ENCODE results near the gene CPN2. TPM values are rescaled to one million over a fixed set of nuclear protein-coding genes. Genes with fewer than 3 reads are reported as not detected.

The CPN2 gene
- polyA plus RNA-seq, 1 donor from 2014 or later = not detected

GRCh38 chr3:194364652-194365434 lies 13.7 kb upstream of the CPN2 start:
- Histone ChIP-seq H4K20me1 (ENCODE audit: insufficient read depth) (no peaks in the 10 kb centered on the region), H3K79me2 (replicated peaks; ENCODE audit: insufficient read depth, low read length) (no peaks in the 10 kb centered on the region), H3K4me3 (ENCODE audit: low read length) (no peak overlapping the region), H3K36me3 (ENCODE audit: insufficient read depth, low read length) (no peaks in the 10 kb centered on the region), H3K9ac (ENCODE audit: low read length) (no peak overlapping the region), H2AFZ (ENCODE audit: low read depth, low read length) (no peak overlapping the region), H3K27ac (ENCODE audit: low read length) (no peak overlapping the region), H3F3A (ENCODE audit: insufficient read depth, low read length, poor library complexity, severe bottlenecking) (no peaks in the 10 kb centered on the region), H3K9me2 (ENCODE audit: insufficient read depth, low read length) (no peaks in the 10 kb centered on the region), H3K27me3 (ENCODE audit: insufficient read depth, low read depth, low read length) (no peaks in the 10 kb centered on the region), H3K4me2 (ENCODE audit: low read length) (no peak overlapping the region), H3K9me3 (ENCODE audit: low read length) (no peaks in the 10 kb centered on the region)
- TF ChIP-seq POLR2AphosphoS5 (IDR thresholded peaks at IDR 0.05) (no peak), MXI1 (conservative IDR thresholded peaks at IDR 0.05; ENCODE audit: poor library complexity, severe bottlenecking) (no peak), RAD21 (conservative IDR thresholded peaks at IDR 0.05) (no peak), TAF1 (IDR thresholded peaks at IDR 0.05; ENCODE audit: low read depth) (no peak), EZH2 (IDR thresholded peaks at IDR 0.05; ENCODE audit: borderline replicate concordance, insufficient read depth, low read length, poor library complexity, severe bottlenecking) (no peak), EP300 (conservative IDR thresholded peaks at IDR 0.05; ENCODE audit: poor library complexity, severe bottlenecking) (no peak), REST (IDR thresholded peaks at IDR 0.05; ENCODE audit: borderline replicate concordance) (no peak), SMC3 (conservative IDR thresholded peaks at IDR 0.05; ENCODE audit: poor library complexity) (no peak)
- TF ChIP-seq, protein P1, sequence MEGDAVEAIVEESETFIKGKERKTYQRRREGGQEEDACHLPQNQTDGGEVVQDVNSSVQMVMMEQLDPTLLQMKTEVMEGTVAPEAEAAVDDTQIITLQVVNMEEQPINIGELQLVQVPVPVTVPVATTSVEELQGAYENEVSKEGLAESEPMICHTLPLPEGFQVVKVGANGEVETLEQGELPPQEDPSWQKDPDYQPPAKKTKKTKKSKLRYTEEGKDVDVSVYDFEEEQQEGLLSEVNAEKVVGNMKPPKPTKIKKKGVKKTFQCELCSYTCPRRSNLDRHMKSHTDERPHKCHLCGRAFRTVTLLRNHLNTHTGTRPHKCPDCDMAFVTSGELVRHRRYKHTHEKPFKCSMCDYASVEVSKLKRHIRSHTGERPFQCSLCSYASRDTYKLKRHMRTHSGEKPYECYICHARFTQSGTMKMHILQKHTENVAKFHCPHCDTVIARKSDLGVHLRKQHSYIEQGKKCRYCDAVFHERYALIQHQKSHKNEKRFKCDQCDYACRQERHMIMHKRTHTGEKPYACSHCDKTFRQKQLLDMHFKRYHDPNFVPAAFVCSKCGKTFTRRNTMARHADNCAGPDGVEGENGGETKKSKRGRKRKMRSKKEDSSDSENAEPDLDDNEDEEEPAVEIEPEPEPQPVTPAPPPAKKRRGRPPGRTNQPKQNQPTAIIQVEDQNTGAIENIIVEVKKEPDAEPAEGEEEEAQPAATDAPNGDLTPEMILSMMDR (IDR thresholded peaks at IDR 0.05; ENCODE audit: poor library complexity, severe bottlenecking) = no peak

- H3K27me3 ChIP-seq (ENCODE audit: insufficient read depth, low read depth, low read length) = no peaks in the 10 kb centered on the region
- no peak overlapping the region for H3K9ac ChIP-seq (ENCODE audit: low read length)
- no peak overlapping the region for H3K4me3 ChIP-seq (ENCODE audit: low read length)
- no peaks in the 10 kb centered on the region for H3K36me3 ChIP-seq (ENCODE audit: insufficient read depth, low read length)
- H3K4me2 ChIP-seq (ENCODE audit: low read length) = no peak overlapping the region
- no peaks in the 10 kb centered on the region for H3F3A ChIP-seq (ENCODE audit: insufficient read depth, low read length, poor library complexity, severe bottlenecking)
- no peaks in the 10 kb centered on the region for H3K9me3 ChIP-seq (ENCODE audit: low read length)
- no peak for TF ChIP-seq SMC3 (conservative IDR thresholded peaks at IDR 0.05; ENCODE audit: poor library complexity)
- TF ChIP-seq, protein P1 (IDR thresholded peaks at IDR 0.05; ENCODE audit: poor library complexity, severe bottlenecking) = no peak
- no peak for TF ChIP-seq TAF1 (IDR thresholded peaks at IDR 0.05; ENCODE audit: low read depth)
- TF ChIP-seq POLR2AphosphoS5 (IDR thresholded peaks at IDR 0.05) = no peak
- no peak for TF ChIP-seq EZH2 (IDR thresholded peaks at IDR 0.05; ENCODE audit: borderline replicate concordance, insufficient read depth, low read length, poor library complexity, severe bottlenecking)
- no peak for TF ChIP-seq EP300 (conservative IDR thresholded peaks at IDR 0.05; ENCODE audit: poor library complexity, severe bottlenecking)
- TF ChIP-seq RAD21 (conservative IDR thresholded peaks at IDR 0.05) = no peak
- no peak for TF ChIP-seq MXI1 (conservative IDR thresholded peaks at IDR 0.05; ENCODE audit: poor library complexity, severe bottlenecking)
- no peak for TF ChIP-seq REST (IDR thresholded peaks at IDR 0.05; ENCODE audit: borderline replicate concordance)
- no peak overlapping the region for H2AFZ ChIP-seq (ENCODE audit: low read depth, low read length)
- no peaks in the 10 kb centered on the region for H3K9me2 ChIP-seq (ENCODE audit: insufficient read depth, low read length)
- H3K27ac ChIP-seq (ENCODE audit: low read length) = no peak overlapping the region
- H3K79me2 ChIP-seq (replicated peaks; ENCODE audit: insufficient read depth, low read length) = no peaks in the 10 kb centered on the region
- H4K20me1 ChIP-seq (ENCODE audit: insufficient read depth) = no peaks in the 10 kb centered on the region
Observed at GRCh38 chr3:194364314-194364651, 13.2 kb upstream of the CPN2 start.
